Cardiac fibroblast (primary cell): ENCODE data around the gene DNM3.

Source experiments
- DNase-seq, 2 donors: peaks; one replicate each; pipeline versions ENCODE4 v3.0.0 to v3.0.0-alpha.2; 2010; ENCODE audit warnings: low read depth in 2 of 2
- H3K4me3 ChIP-seq, 2 donors: replicated peaks in 1 of 2; 1 replicate in 1 of 2; 2 replicates in 1 of 2; pipeline ENCODE4 v1.5.1; 2011; ENCODE audit warnings: low read depth in 2 of 2, low read length in 2 of 2, mild to moderate bottlenecking in 2 of 2, moderate library complexity in 1 of 2
- TF ChIP-seq, protein P1 (sequence below): IDR thresholded peaks from one replicate; pipeline ENCODE4 v1.5.1; 2011; ENCODE audit warnings: low read depth, mild to moderate bottlenecking, low read length, inconsistent platforms

The DNM3 gene

DNA sequence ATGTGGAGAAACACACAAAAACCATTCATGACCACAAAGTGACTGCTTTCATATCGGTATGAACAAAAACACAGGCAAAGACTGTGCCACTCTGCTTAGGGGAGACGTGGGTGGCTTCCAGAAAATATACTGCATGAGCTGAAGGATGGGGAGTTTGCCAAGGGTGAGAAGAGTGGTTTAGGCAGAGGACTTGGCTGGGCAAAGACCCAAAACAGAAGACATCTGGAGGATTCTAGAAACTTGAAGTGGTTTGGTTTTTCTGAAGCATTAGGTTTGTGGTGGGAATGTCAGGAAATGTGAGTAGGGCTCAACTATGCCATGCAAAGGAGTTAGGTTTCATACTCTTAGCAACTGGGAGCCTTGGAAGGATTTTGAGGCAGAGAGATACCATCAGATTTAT, 26.6 kb upstream of the DNM3 start:
- DNase-seq: peak; percentile 20 to 75
- TF ChIP-seq, protein P1, sequence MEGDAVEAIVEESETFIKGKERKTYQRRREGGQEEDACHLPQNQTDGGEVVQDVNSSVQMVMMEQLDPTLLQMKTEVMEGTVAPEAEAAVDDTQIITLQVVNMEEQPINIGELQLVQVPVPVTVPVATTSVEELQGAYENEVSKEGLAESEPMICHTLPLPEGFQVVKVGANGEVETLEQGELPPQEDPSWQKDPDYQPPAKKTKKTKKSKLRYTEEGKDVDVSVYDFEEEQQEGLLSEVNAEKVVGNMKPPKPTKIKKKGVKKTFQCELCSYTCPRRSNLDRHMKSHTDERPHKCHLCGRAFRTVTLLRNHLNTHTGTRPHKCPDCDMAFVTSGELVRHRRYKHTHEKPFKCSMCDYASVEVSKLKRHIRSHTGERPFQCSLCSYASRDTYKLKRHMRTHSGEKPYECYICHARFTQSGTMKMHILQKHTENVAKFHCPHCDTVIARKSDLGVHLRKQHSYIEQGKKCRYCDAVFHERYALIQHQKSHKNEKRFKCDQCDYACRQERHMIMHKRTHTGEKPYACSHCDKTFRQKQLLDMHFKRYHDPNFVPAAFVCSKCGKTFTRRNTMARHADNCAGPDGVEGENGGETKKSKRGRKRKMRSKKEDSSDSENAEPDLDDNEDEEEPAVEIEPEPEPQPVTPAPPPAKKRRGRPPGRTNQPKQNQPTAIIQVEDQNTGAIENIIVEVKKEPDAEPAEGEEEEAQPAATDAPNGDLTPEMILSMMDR: no peak
- H3K4me3 ChIP-seq: no peak overlapping the region

- no peak for DNase-seq
- TF ChIP-seq, protein P1: no peak
- H3K4me3 ChIP-seq: no peak overlapping the region
Observed at GRCh38 chr1:171816300-171816901, 24.9 kb upstream of the DNM3 start.

- H3K4me3 ChIP-seq: no peak overlapping the region
- TF ChIP-seq, protein P1: no peak
- DNase-seq: peak; percentile 36 to 89
Observed at GRCh38 chr1:171817511-171818265, 23.6 kb upstream of the DNM3 start.

- no peak for DNase-seq
- no peak overlapping the region for H3K4me3 ChIP-seq
- TF ChIP-seq, protein P1: no peak
Observed at GRCh38 chr1:171819946-171820345, 21.4 kb upstream of the DNM3 start.

DNA sequence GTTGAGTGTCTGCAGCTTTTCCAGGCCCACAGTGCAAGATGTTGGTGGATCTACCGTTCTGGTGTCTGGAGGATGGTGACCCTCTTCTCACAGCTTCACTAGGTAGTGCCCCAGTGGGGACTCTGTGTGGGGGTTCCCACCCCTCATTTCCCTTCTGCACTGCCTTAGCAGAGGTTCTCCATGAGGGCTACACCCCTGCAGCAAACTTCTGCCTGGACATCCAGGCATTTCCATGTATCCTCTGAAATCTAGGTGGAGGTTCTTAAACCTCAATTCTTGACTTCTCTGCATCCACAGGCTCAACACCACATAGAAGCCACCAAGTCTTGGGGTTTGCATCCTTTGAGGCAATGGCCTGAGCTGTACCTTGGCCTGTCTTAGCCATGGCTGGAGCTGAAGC, 14.3 kb upstream of the DNM3 start:
- TF ChIP-seq, protein P1: no peak
- no peak for DNase-seq
- H3K4me3 ChIP-seq: no peak overlapping the region

DNA sequence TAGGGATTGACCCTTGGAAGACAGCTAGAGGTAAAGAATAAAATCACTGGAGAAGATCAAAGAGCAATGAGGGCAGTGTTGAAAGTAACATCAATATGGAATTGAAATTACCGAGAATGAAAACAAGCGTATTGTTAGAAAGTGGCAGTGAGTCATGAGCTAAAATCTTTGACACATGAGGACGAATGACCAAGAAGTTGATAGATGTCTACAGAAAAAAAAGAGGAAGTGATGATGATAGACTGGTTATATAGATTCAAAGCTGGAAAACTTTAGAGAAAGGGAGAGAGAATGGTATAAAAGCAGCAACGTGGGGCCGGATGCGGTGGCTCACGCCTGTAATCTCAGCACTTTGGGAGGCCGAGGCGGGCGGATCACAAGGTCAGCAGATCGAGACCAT, 12.5 kb upstream of the DNM3 start:
- H3K4me3 ChIP-seq: no peak overlapping the region
- no peak for DNase-seq
- TF ChIP-seq, protein P1: no peak
